Stimulated activated CD4-positive, alpha-beta T cell treated with anti-CD3 and anti-CD28 coated beads, Interleukin-1b, Interleukin-23, amount 100 ng/mL, for 24 hours (primary cell): Measurements from ENCODE around the gene CDH16.
A peak's percentile ranks its signal among the peaks of the same experiment; 100 is the strongest.

Experiments used
- DNase-seq, 4 experiments: peaks; one replicate each; pipeline ENCODE4 v3.0.0-alpha.2; 2020; ENCODE audit warnings: low read depth in 4 of 4, low spot score in 1 of 4

Gene CDH16

GRCh38 chr16:66913081-66913480 lies 5.6 kb downstream of the CDH16 start:
- no peak for DNase-seq

GRCh38 chr16:66911801-66912200 lies 6.9 kb downstream of the CDH16 start:
- DNase-seq: no peak

- no peak for DNase-seq
These were observed 7.6 kb downstream of the CDH16 start for GRCh38 chr16:66911112-66911511.

GRCh38 chr16:66910175-66910940 lies 8.3 kb downstream of the CDH16 start:
- DNase-seq: no peak

GRCh38 chr16:66908762-66909559 lies 9.7 kb downstream of the CDH16 start:
- DNase-seq: no peak

GRCh38 chr16:66908116-66908515 lies 10.6 kb downstream of the CDH16 start:
- DNase-seq: no peak

GRCh38 chr16:66906916-66907836 lies 11.5 kb downstream of the CDH16 start:
- DNase-seq: no peak

- DNase-seq: peak in 1 of 4 experiments; percentile 34
These were observed 12.8 kb downstream of the CDH16 start for GRCh38 chr16:66905633-66906539.

GRCh38 chr16:66904846-66905632 lies 13.6 kb downstream of the CDH16 start:
- DNase-seq: no peak

- DNase-seq: no peak
These were observed 14.2 kb downstream of the CDH16 start for GRCh38 chr16:66904428-66904845.

GRCh38 chr16:66903544-66904427 lies 14.9 kb downstream of the CDH16 start:
- DNase-seq: no peak

GRCh38 chr16:66902648-66903543 lies 15.8 kb downstream of the CDH16 start:
- DNase-seq: no peak

GRCh38 chr16:66901626-66902025 lies 17.1 kb downstream of the CDH16 start:
- no peak for DNase-seq

GRCh38 chr16:66900721-66901441 lies 17.8 kb downstream of the CDH16 start:
- DNase-seq: no peak

GRCh38 chr16:66899945-66900710 lies 18.6 kb downstream of the CDH16 start:
- DNase-seq: no peak

GRCh38 chr16:66899310-66899944 lies 19.3 kb downstream of the CDH16 start:
- DNase-seq: no peak
